C4-2B (cell line): ENCODE measurements around the gene SP3.

Experiments
- H3K27ac ChIP-seq: fragments of 450-650 bp; 2 replicates; pipeline ENCODE4 v1.5.1; 2017
- CTCF ChIP-seq: fragments of 450-650 bp; conservative IDR thresholded peaks from 2 replicates; pipeline ENCODE4 v1.5.1; 2017; ENCODE audit warnings: mild to moderate bottlenecking
- ZFX ChIP-seq: fragments of 450-650 bp; IDR thresholded peaks from 2 replicates; pipeline ENCODE4 v1.6.1; 2017

Gene SP3

GRCh38 chr2:173989160-173989883 lies 24.1 kb upstream of the SP3 start:
- no peak overlapping the region for H3K27ac ChIP-seq
- no peak for TF ChIP-seq ZFX
- no peak for TF ChIP-seq CTCF

GRCh38 chr2:173986805-173987204 lies 21.6 kb upstream of the SP3 start:
- TF ChIP-seq ZFX (no peak), CTCF (no peak)
- peak overlapping the region; percentile 90; the same call in 1 of the 2 replicates for H3K27ac ChIP-seq

- TF ChIP-seq CTCF (no peak), ZFX (no peak)
These were observed 20.4 kb upstream of the SP3 start for GRCh38 chr2:173985605-173985992.

GRCh38 chr2:173984866-173985604 lies 19.9 kb upstream of the SP3 start:
- H3K27ac ChIP-seq, result peak overlapping the region; percentile 90
- TF ChIP-seq CTCF (no peak), ZFX (no peak)

More at GRCh38 chr2:173985605-173985992, 20.4 kb upstream of the SP3 start:
- peak overlapping the region; percentile 90 for H3K27ac ChIP-seq

- H3K27ac ChIP-seq, result peak overlapping the region; percentile 90
- TF ChIP-seq CTCF (no peak), ZFX (no peak)
These were observed 18.3 kb upstream of the SP3 start for GRCh38 chr2:173983391-173983871.

GRCh38 chr2:173982918-173983317 lies 17.7 kb upstream of the SP3 start:
- TF ChIP-seq CTCF, result no peak
- no peak for TF ChIP-seq ZFX
- H3K27ac ChIP-seq, result peak overlapping the region; percentile 90

GRCh38 chr2:173982182-173982714 lies 17.1 kb upstream of the SP3 start:
- TF ChIP-seq CTCF, result no peak
- no peak for TF ChIP-seq ZFX
- H3K27ac ChIP-seq, result peak overlapping the region; percentile 90; the same call in 1 of the 2 replicates
